ENCODE measurements around the gene TAS2R41. TPM values are rescaled to one million over a fixed set of nuclear protein-coding genes. Genes with fewer than 3 reads are reported as not detected.

TAS2R41 gene
- total and polyA plus RNA-seq, 2 of the 4 experiments (the other 2 are of a cell fraction): not detected

DNA sequence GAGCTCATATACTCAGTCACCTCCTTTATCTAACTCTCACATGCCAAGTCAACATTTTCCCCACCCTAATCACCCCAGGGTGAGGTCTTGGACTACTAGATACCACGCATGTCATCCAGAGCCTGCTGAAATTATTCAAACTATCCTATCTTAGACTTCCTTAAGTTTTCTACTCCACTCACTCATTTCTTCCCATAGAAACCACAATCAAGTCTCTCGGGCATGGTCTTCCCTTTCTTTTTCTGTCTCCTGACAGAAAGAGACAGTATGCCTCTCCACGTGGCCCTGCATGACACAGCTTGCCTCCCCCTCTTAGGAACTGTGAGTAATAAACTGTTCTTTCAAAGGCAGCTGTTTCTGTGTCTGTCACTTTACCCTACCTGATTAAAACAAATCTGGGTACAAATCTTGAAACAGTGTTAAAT, 29.4 kb downstream of the TAS2R41 start:
- dilution Hi-C loops (cut with HindIII; ENCODE audit: low sequenced_read_pairs, unreplicated experiment): no loop called here

More for the DNA sequence above, 29.4 kb downstream of the TAS2R41 start:
- CTCF ChIA-PET: no interaction called here
- H3K9me3 ChIP-seq (ENCODE audit: control insufficient read depth, insufficient read depth, low read length): no peaks in the 10 kb centered on the region
- H2BK20ac ChIP-seq (ENCODE audit: low read depth, low read length): no peak overlapping the region
- no peak overlapping the region for H2BK5ac ChIP-seq (ENCODE audit: low read depth, low read length, poor library complexity, severe bottlenecking)
- H3K4me2 ChIP-seq (ENCODE audit: low read depth, low read length): no peak overlapping the region
- H2BK120ac ChIP-seq (ENCODE audit: low read depth, low read length): no peak overlapping the region
- no peak overlapping the region for H3K14ac ChIP-seq (replicated peaks; ENCODE audit: low read depth, low read length)
- H3K27me3 ChIP-seq (ENCODE audit: control insufficient read depth, insufficient read depth, low read length): peaks cover 6% of the 10 kb centered on the region; the same call in 1 of the 2 replicates
- no peak overlapping the region for H2BK15ac ChIP-seq (ENCODE audit: low read depth, low read length)
- peaks cover 4% of the 10 kb centered on the region; the same call in 1 of the 2 replicates for H3K4me1 ChIP-seq (ENCODE audit: control insufficient read depth, insufficient read depth, low read length)
- H3K36me3 ChIP-seq (ENCODE audit: control insufficient read depth, insufficient read depth, low read length): no peaks in the 10 kb centered on the region
- H4K91ac ChIP-seq (ENCODE audit: insufficient read depth, low read depth, low read length): no peak overlapping the region
- intact Hi-C loops (cut with micrococcal nuclease): no loop called here
- no peak overlapping the region for H2AK5ac ChIP-seq (ENCODE audit: low read depth, low read length)
- no peak overlapping the region for H3K9ac ChIP-seq (ENCODE audit: low read depth, low read length)
- H3K79me1 ChIP-seq (ENCODE audit: low read depth in 1 of 2, low read length in 2 of 2): no peaks in the 10 kb centered on the region
- H3K9me1 ChIP-seq (ENCODE audit: insufficient read depth, low read length): no peaks in the 10 kb centered on the region
- WGBS, 2 experiments (ENCODE audit: extremely low coverage in 2 of 2, insufficient read length in 1 of 2): 90% methylated on average over 1 of the region's 3 CpGs; no CpG with 5 or more reads in 1 of the 2 experiments
- H3K27ac ChIP-seq (ENCODE audit: insufficient read depth, low read length): no peak overlapping the region
- no peak overlapping the region for H3K4ac ChIP-seq (ENCODE audit: low read depth, low read length)
- TF ChIP-seq POLR2A (IDR thresholded peaks at IDR 0.05; ENCODE audit: low read depth, low read length) (no peak), RAD21 (IDR thresholded peaks at IDR 0.05; ENCODE audit: low read length) (no peak), SMC3 (IDR thresholded peaks at IDR 0.05; ENCODE audit: low read depth, low read length) (no peak)
- TF ChIP-seq, protein P1, sequence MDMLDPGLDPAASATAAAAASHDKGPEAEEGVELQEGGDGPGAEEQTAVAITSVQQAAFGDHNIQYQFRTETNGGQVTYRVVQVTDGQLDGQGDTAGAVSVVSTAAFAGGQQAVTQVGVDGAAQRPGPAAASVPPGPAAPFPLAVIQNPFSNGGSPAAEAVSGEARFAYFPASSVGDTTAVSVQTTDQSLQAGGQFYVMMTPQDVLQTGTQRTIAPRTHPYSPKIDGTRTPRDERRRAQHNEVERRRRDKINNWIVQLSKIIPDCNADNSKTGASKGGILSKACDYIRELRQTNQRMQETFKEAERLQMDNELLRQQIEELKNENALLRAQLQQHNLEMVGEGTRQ (IDR thresholded peaks at IDR 0.05; ENCODE audit: low read depth, low read length): no peak
- no peak overlapping the region for H4K5ac ChIP-seq (ENCODE audit: low read depth, low read length)
- BruUV-seq (replicated peaks): no TSS peak
- no peak overlapping the region for H3K56ac ChIP-seq (ENCODE audit: extremely low read depth, insufficient read depth, low read length)
- H2AFZ ChIP-seq (replicated peaks; ENCODE audit: low read length, poor library complexity): no peak overlapping the region
- POLR2A ChIA-PET (ENCODE audit: unreplicated experiment): no interaction called here
- no peak overlapping the region for H3K18ac ChIP-seq (ENCODE audit: low read depth, low read length)
- no peaks in the 10 kb centered on the region for H4K20me1 ChIP-seq (ENCODE audit: insufficient read depth, low read length)
- in situ Hi-C loops (cut with MboI; ENCODE audit: low sequenced_read_pairs): no loop called here
- H4K8ac ChIP-seq (ENCODE audit: low read depth in 2 of 2, low read length in 2 of 2): no peak overlapping the region
- no peak overlapping the region for H3K23ac ChIP-seq (ENCODE audit: low read depth, low read length)
- ATAC-seq (ENCODE audit: low read depth): no peak
- H2AK9ac ChIP-seq (replicated peaks; ENCODE audit: low read depth, low read length, poor library complexity): no peak overlapping the region
- DNase-seq: no peak
- no peak overlapping the region for H3K4me3 ChIP-seq (ENCODE audit: insufficient read depth, low read depth, low read length)

All from IMR-90 (cell line).